ENCODE measurements around the gene CLCA2.

GRCh38 chr1:86388777-86389176, 35.2 kb upstream of the CLCA2 start:
- TF ChIP-seq POLR2A (IDR thresholded peaks at IDR 0.05; ENCODE audit: low read length) (no peak), GATA1 (IDR thresholded peaks at IDR 0.05; ENCODE audit: low read depth, low read length) (no peak)
